GM21526 (cell line): ENCODE data around the gene PCDH9.

Source experiments
- ATAC-seq: cut with Tn5 transposase; IDR thresholded peaks from one replicate; pipeline ENCODE4 v1.9.1; 2021; ENCODE audit warnings: moderate library complexity; ENCODE audit not compliant: unreplicated experiment, low FRiP score

Gene PCDH9

DNA sequence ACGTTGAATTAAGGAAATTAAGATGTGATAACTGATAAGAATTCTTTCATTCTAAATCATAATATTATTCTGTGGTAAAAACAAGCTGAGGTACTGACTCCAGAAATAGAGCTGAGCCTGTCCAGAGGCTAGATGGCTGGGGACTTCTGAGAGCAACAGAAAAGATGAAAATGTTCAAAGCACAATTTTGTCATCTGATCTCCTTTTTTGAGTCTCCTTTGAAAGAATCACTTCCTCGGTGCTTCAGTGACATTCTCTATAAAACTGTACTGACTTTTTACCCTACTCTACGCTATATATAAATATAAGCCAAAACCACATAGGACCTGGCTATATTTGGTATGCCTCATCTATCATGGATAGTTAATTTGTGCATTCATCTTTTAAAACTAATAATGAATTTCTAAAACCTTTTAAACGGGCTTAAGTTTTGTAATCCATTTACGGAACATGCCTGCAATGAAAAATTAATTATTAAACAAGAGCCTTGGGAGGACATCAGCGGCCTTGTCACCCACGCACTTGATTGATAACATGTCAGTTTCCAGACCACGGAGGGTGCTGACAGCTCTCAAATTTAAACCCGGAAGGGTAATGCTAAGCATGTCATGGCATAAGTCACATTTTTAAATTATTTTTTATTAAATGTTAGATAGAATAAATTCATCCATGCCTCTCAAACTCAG lies 235.5 kb downstream of the PCDH9 start:
- peak; percentile 49 for ATAC-seq

DNA sequence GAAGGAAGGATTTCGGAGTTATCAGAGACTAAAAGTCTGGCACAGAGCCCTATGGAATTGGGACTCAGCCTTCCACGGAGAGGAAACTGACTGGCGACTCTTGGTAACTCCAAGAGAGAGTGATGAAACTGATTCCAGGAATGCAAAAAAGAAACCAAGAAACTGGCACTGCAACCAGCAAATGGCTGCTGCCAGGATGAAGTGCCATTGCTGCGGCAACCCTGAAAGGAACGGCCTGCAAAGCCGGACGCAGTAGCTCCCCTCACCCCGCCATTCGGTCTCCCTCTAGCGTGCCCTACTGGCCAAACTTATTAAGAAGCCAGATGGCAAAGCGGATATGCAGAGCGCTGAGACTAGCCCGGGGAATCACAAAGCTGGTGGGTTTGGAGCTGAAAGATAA lies 236.0 kb downstream of the PCDH9 start:
- peak; percentile 59 for ATAC-seq

GRCh38 chr13:66992719-66993118 lies 237.4 kb downstream of the PCDH9 start:
- ATAC-seq = no peak

- no peak for ATAC-seq
Observed at GRCh38 chr13:66992183-66992582, 238.0 kb downstream of the PCDH9 start.

DNA sequence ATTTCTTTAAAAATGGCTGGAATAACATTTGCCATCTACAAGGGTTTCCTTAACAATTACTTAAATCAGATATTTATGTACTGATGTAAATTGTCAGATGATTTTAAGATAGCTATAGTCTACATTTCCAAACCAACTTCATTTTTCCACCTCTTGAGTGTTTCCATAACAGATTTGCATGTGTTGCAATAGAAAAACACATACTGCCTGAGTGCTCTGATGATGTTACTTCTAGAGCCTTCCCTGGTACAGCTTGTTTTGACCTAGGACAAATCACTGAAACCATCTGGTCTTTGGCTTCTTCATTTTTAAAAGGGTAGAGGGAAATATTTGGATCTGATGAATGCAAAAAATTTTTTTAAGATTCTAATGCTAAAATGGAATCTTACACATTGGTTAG lies 245.9 kb downstream of the PCDH9 start:
- no peak for ATAC-seq

- ATAC-seq = no peak
Observed at GRCh38 chr13:66981912-66982311, 248.2 kb downstream of the PCDH9 start.

- no peak for ATAC-seq
Observed at GRCh38 chr13:66977161-66977560, 253.0 kb downstream of the PCDH9 start.

DNA sequence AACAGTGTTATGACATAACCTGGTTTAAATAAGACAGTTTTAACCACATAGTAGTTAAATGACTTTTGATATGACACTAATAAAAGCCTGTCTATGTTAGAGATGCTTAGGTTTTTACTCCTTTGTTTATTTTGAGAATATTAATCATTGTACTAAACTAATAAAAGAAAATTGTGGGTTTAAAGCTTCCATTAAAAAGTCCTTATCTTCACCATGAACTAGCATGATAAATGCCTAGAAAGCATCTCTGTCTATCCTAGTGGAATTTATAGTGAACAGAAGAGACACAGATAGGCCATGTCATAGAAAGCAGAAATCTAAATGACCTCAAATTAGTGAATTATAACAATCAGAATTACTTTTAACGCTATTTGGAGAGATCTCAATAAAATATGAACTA lies 255.2 kb downstream of the PCDH9 start:
- ATAC-seq = no peak

GRCh38 chr13:66974174-66974573 lies 256.0 kb downstream of the PCDH9 start:
- ATAC-seq = no peak

DNA sequence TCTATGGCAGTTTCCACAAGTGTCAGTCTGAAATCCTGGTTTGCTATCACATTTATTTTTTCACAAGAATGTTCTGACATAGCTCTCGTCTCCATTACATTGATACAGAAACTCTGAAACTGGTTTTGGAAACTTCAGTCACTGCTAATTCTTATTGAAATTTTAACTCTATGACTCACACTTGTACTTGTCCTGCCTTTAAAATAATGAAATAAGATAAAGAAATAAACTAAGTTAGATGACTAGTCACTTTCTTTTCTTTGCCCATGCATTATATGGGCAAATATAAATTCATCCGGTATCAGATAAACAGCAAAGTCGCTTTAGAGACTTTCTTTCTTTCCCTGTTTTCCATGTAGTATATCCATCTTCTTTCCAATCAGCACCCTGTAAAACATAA lies 257.5 kb downstream of the PCDH9 start:
- ATAC-seq = no peak

DNA sequence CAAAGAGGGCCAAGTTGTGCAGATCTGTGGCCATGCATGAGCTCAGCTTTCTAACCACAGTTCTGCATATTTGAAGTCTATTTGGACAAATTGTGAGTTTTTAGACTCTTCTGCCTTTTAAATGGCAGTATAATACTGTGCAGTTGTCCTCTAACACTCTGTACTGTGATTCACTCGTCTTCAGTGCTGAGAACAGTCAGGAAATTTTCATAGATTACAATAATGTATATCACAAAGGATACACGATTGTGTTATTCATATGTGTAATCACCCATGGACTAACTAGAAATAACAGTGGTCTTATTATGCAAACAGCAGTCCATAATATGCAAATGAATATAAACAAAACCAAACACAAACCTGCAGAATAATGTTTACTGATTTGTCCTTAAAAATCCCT lies 259.1 kb downstream of the PCDH9 start:
- ATAC-seq = no peak

GRCh38 chr13:66969291-66969690 lies 260.8 kb downstream of the PCDH9 start:
- no peak for ATAC-seq

DNA sequence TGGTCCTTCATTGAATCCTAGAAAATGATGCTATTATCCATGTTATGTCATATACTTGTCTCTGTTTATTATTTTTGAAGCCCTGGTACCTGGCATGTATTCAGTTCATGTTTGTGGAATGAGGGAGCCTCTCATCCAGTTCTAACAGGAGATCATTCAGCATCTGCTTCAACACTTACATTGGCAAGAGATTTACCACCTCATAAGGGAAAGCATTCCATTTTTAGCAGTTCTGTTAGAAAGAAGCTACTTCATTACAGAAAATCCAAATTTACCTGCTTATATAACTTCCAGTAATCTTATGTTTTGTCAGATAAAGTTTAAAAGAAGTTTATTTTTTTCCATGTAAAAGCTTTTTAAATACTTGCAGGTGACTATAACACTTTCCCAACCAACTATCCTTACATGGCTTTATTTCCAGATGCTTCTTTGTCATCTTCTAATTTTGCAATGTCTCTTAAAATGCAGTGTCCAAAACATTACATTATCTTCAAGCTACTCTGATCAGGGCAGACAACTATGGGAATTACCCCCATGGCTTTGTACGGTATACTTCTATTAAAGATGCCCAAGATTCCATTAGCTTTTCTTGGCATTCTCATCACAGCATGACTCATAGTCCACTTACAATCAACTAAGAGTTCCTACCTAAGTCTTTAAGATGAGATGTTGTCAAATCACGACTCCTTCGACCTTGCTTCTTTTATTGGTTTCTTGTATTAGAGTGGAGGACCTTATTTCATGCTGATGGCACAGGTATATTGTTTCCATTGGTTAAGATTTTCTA lies 262.1 kb downstream of the PCDH9 start:
- no peak for ATAC-seq

DNA sequence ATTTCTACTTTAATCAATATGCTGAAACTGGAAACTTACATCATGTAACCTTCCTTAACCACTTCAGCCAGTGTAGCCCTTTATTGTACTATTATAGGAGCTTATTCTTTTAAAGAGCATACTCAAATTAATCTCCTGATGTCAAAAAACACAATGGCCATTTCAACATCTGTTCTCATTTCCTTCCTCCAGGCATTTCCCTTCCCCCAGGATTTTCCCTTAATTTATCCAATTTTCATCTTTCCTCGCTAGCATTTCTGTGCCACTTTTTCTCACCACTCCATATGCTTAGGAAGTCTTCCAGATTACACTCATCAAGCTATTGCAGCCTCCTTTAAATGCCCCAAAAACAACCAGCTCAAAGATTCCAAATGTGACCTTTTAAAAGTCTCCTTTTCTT lies 265.0 kb downstream of the PCDH9 start:
- no peak for ATAC-seq

GRCh38 chr13:66962953-66963352 lies 267.2 kb downstream of the PCDH9 start:
- no peak for ATAC-seq

GRCh38 chr13:66958611-66959010 lies 271.5 kb downstream of the PCDH9 start:
- no peak for ATAC-seq

- ATAC-seq = no peak
Observed at GRCh38 chr13:66952507-66952906, 277.6 kb downstream of the PCDH9 start.

DNA sequence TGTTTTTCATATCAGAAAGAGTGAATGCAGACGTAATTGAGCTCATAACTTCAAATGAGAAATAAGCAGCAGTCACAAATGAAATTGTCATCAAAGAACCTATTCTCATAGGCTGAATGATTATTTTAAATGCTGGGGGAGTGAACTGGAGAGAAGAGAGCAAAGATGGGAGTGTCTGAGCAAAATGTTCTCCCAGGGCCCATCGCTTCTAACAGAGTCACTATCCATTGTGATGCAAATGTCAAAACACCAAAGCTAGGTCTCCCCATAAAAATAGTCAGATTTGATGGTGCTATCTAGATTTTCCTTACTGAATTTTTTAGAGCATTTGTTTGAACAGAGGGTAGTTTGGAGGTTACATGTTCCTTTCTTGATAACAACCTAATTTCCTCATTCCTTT lies 278.7 kb downstream of the PCDH9 start:
- no peak for ATAC-seq

DNA sequence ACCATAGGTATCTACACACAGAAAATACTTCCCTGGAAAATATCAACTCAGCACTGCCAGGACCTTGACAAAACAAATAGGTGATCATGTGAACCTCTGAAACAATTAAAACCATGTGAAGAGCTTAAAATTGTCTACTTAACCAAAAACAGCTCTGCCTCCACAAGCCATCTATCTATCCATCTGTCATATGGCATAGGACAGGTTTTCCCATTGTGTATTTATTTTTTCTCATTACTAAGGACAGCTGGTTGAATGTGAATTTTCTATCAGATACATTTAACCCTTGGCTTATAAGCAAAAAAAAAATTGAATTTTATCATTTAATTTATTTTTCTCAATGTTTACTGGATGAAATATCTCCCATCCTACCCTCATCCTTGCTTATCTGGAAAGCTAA lies 279.5 kb downstream of the PCDH9 start:
- no peak for ATAC-seq

- no peak for ATAC-seq
Observed at GRCh38 chr13:66948910-66949309, 281.2 kb downstream of the PCDH9 start.

GRCh38 chr13:66943530-66943929 lies 286.6 kb downstream of the PCDH9 start:
- no peak for ATAC-seq

DNA sequence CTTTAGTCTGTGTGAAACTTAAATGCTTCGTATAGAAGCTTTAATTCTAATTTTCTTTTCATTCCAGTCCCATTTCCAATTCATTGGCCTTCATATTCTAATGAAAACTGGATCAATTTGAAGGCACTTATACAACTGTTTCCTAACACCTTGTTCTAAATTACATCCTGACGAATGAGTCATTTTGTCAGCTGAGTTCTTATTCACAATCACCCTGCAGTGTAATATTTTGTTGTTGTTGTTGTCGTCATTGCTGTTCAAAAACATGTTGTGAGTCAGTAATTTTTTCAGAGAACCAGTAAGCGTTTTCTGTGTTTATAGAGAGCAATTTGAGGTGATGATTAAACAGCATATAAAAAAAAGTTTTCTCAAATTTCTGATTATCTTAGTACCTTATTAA lies 290.0 kb downstream of the PCDH9 start:
- ATAC-seq = no peak
